DND-41 (cell line): ENCODE results near the gene SLC25A25.
A peak's percentile ranks its signal among the peaks of the same experiment; 100 is the strongest.

Experiments
- ATAC-seq: fragments of 200-7000 bp; cut with Tn5 transposase; 3 replicates; pipeline ENCODE4 v1.9.1; 2021; ENCODE audit warnings: low read depth; ENCODE audit not compliant: insufficient read depth
- DNase-seq: peaks from one replicate; pipeline ENCODE4 v3.0.0-alpha.2; 2020
- H2AFZ ChIP-seq: 2 replicates; pipeline ENCODE4 v1.6.0; 2012; ENCODE audit warnings: low read depth, low read length
- H3K27ac ChIP-seq: 2 replicates; pipeline ENCODE4 v1.5.1; 2012; ENCODE audit warnings: low read length, inconsistent platforms
- H3K27me3 ChIP-seq: fragments of 200-600 bp; sonication (generic); 2 replicates; pipeline ENCODE4 v1.6.0; 2012; ENCODE audit warnings: low read length, mild to moderate bottlenecking, inconsistent platforms; ENCODE audit not compliant: insufficient read depth, poor library complexity
- H3K36me3 ChIP-seq: 2 replicates; pipeline ENCODE4 v1.5.1; 2012; ENCODE audit warnings: low read length, inconsistent platforms; ENCODE audit not compliant: insufficient read depth
- H3K4me1 ChIP-seq: 2 replicates; pipeline ENCODE4 v1.5.1; 2012; ENCODE audit warnings: mild to moderate bottlenecking, low read length; ENCODE audit not compliant: insufficient read depth
- H3K4me2 ChIP-seq: 2 replicates; pipeline ENCODE4 v1.6.0; 2012; ENCODE audit warnings: mild to moderate bottlenecking, moderate library complexity, low read length, inconsistent platforms; ENCODE audit not compliant: insufficient read depth
- H3K4me3 ChIP-seq, 2 experiments: fragments of 200-600 bp in 1 of 2; shearing (Covaris generic) in 1 of 2; 2 replicates each; pipeline ENCODE4 v1.5.1; 2012 to 2016; ENCODE audit warnings: inconsistent platforms in 2 of 2, low read length in 2 of 2, mild to moderate bottlenecking in 2 of 2, low read depth in 1 of 2, moderate library complexity in 1 of 2
- H3K79me2 ChIP-seq: 2 replicates; pipeline ENCODE4 v1.6.0; 2012; ENCODE audit warnings: low read length, inconsistent platforms; ENCODE audit not compliant: insufficient read depth
- H3K9ac ChIP-seq: 2 replicates; pipeline ENCODE4 v1.6.0; 2012; ENCODE audit warnings: low read depth, mild to moderate bottlenecking, inconsistent platforms, low read length, moderate library complexity
- H3K9me3 ChIP-seq: 2 replicates; pipeline ENCODE4 v1.5.1; 2012; ENCODE audit warnings: low read length, moderate library complexity, mild to moderate bottlenecking, inconsistent platforms; ENCODE audit not compliant: insufficient read depth, severe bottlenecking
- H4K20me1 ChIP-seq: 2 replicates; pipeline ENCODE4 v1.6.0; 2012; ENCODE audit warnings: low read length; ENCODE audit not compliant: insufficient read depth
- CTCF ChIP-seq: IDR thresholded peaks from 2 replicates; pipeline ENCODE4 v1.5.1; 2012; ENCODE audit warnings: borderline replicate concordance, low read length, moderate library complexity, mild to moderate bottlenecking; ENCODE audit not compliant: poor library complexity, severe bottlenecking; ENCODE audit errors: extremely low read depth
- EZH2 ChIP-seq: IDR thresholded peaks from 3 replicates; pipeline ENCODE4 v1.6.1; 2012; ENCODE audit warnings: borderline replicate concordance, low read depth, mild to moderate bottlenecking, moderate library complexity, low read length, inconsistent platforms; ENCODE audit not compliant: severe bottlenecking

The SLC25A25 gene

GRCh38 chr9:128026773-128027541 is 41.1 kb upstream of the SLC25A25 start:
- Histone ChIP-seq H3K9ac (peak overlapping the region; percentile 10; the same call in 1 of the 2 replicates), H3K36me3 (no peaks in the 10 kb centered on the region), H3K79me2 (no peaks in the 10 kb centered on the region), H3K4me2 (no peak overlapping the region), H2AFZ (no peak overlapping the region), H3K27me3 (no peaks in the 10 kb centered on the region), H3K4me1 (peaks cover 43% of the 10 kb centered on the region), H3K9me3 (no peaks in the 10 kb centered on the region), H3K4me3 (no peak overlapping the region), H3K27ac (peak overlapping the region; percentile 68), H4K20me1 (no peaks in the 10 kb centered on the region)
- TF ChIP-seq CTCF, result no peak
- no peak for TF ChIP-seq EZH2
- DNase-seq (no peak), ATAC-seq (0 out of 3 replicates have a peak, but pooled peaks have one; percentile 3)

GRCh38 chr9:128027705-128028104 is 40.3 kb upstream of the SLC25A25 start:
- Histone ChIP-seq H3K4me2 (no peak overlapping the region), H3K9ac (no peak overlapping the region), H3K4me1 (peaks cover 43% of the 10 kb centered on the region), H3K9me3 (no peaks in the 10 kb centered on the region), H3K79me2 (no peaks in the 10 kb centered on the region), H3K27ac (no peak overlapping the region), H3K36me3 (no peaks in the 10 kb centered on the region), H4K20me1 (no peaks in the 10 kb centered on the region), H3K27me3 (no peaks in the 10 kb centered on the region), H2AFZ (no peak overlapping the region), H3K4me3 (no peak overlapping the region)
- DNase-seq (no peak), ATAC-seq (no peak)
- TF ChIP-seq EZH2 (no peak), CTCF (no peak)

- no peak overlapping the region for H3K4me3 ChIP-seq
- H3K27ac ChIP-seq, result no peak overlapping the region
- H4K20me1 ChIP-seq, result no peaks in the 10 kb centered on the region
- no peaks in the 10 kb centered on the region for H3K9me3 ChIP-seq
- H3K36me3 ChIP-seq, result no peaks in the 10 kb centered on the region
- peaks cover 10% of the 10 kb centered on the region for H3K4me1 ChIP-seq
- H3K4me2 ChIP-seq, result no peak overlapping the region
- TF ChIP-seq CTCF (no peak), EZH2 (no peak)
- H2AFZ ChIP-seq, result no peak overlapping the region
- no peaks in the 10 kb centered on the region for H3K27me3 ChIP-seq
- no peak overlapping the region for H3K9ac ChIP-seq
- ATAC-seq (no peak), DNase-seq (no peak)
- H3K79me2 ChIP-seq, result no peaks in the 10 kb centered on the region
These were observed 34.4 kb upstream of the SLC25A25 start for GRCh38 chr9:128033609-128034008.
